Osteoblast (primary cell): Measurements from ENCODE around the gene MTCH1. TPM values are rescaled to one million over a fixed set of nuclear protein-coding genes. Genes with fewer than 3 reads are reported as not detected.
A peak's percentile ranks its signal among the peaks of the same experiment; 100 is the strongest.

Experiments
- DNase-seq: peaks from one replicate; pipeline ENCODE4 v3.0.0; 2011; ENCODE audit warnings: low spot score, mixed read lengths; ENCODE audit not compliant: insufficient read length; ENCODE audit errors: missing footprints
- H2AFZ ChIP-seq: 2 replicates; pipeline ENCODE4 v1.6.0; 2011; ENCODE audit warnings: mild to moderate bottlenecking, low read length
- H3K27ac ChIP-seq: 2 replicates; pipeline ENCODE4 v1.5.1; 2011; ENCODE audit warnings: mild to moderate bottlenecking, low read depth, low read length, moderate library complexity
- H3K27me3 ChIP-seq: 2 replicates; pipeline ENCODE4 v1.6.0; 2012; ENCODE audit warnings: mild to moderate bottlenecking, control low read depth, inconsistent platforms, low read length, moderate library complexity; ENCODE audit not compliant: insufficient read depth
- H3K36me3 ChIP-seq: 2 replicates; pipeline ENCODE4 v1.5.1; 2011; ENCODE audit warnings: mild to moderate bottlenecking, low read length, control low read depth, moderate library complexity; ENCODE audit not compliant: insufficient read depth
- H3K4me1 ChIP-seq: 2 replicates; pipeline ENCODE4 v1.5.1; 2011; ENCODE audit warnings: mild to moderate bottlenecking, low read length, control low read depth, moderate library complexity; ENCODE audit not compliant: insufficient read depth
- H3K4me2 ChIP-seq: 2 replicates; pipeline ENCODE4 v1.6.0; 2011; ENCODE audit warnings: mild to moderate bottlenecking, low read length; ENCODE audit not compliant: insufficient read depth
- H3K4me3 ChIP-seq: fragments of 200-600 bp; sonication (generic); 3 replicates; pipeline ENCODE4 v1.5.1; 2012; ENCODE audit warnings: mild to moderate bottlenecking, low read length, inconsistent platforms; ENCODE audit not compliant: insufficient read depth
- H3K79me2 ChIP-seq: 2 replicates; pipeline ENCODE4 v1.6.0; 2012; ENCODE audit warnings: mild to moderate bottlenecking, low read length, control low read depth, inconsistent platforms; ENCODE audit not compliant: insufficient read depth
- H3K9me3 ChIP-seq: 2 replicates; pipeline ENCODE4 v1.5.1; 2011; ENCODE audit warnings: low read depth, low read length, control low read depth
- H4K20me1 ChIP-seq: 2 replicates; pipeline ENCODE4 v1.6.0; 2012; ENCODE audit warnings: mild to moderate bottlenecking, low read length, control low read depth; ENCODE audit not compliant: insufficient read depth
- total RNA-seq: library from RNA; depleted of rRNA; stranded (reverse); fragments of >200 nt; gene quantifications from 2 replicates; pipeline ENCODE4 v1.2.3, GENCODE V29; 2012
- TF ChIP-seq, protein P1 (sequence below): IDR thresholded peaks from 2 replicates; pipeline ENCODE4 v1.5.1; 2011; ENCODE audit warnings: mild to moderate bottlenecking, low read depth, low read length, moderate library complexity; ENCODE audit errors: extremely low read depth

Gene MTCH1
- total RNA-seq, 1 donor, result 185 TPM

DNA sequence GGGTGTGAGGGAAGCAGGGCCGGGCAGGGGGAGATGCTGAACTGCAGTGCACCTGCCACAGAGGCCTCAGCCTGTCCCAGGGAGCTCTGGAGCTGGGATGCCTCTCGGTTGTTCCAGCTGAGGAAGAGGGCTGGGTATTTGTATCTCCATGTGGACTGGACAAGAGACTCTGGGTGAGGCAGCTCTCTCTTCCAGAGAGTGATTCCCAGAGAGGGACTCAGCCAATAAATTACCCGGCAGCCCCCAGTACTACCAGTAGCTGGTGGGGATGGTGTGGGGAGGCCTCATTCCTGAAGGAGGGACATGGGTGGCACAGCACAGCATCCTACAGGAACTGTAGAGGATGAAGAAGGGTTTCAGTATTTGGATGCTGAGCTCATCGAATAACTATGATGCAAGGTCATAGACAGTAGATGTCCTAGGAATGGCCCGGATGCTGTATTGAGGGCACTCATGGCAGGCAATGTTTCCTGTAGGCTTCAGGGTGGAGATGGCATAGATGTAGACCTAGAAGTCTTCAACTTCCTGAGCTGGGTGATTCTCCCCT lies 20.9 kb upstream of the MTCH1 start:
- no peak overlapping the region for H2AFZ ChIP-seq
- peaks cover 11% of the 10 kb centered on the region for H3K4me1 ChIP-seq
- H3K4me2 ChIP-seq, result no peak overlapping the region
- no peaks in the 10 kb centered on the region for H3K27me3 ChIP-seq
- TF ChIP-seq, protein P1, sequence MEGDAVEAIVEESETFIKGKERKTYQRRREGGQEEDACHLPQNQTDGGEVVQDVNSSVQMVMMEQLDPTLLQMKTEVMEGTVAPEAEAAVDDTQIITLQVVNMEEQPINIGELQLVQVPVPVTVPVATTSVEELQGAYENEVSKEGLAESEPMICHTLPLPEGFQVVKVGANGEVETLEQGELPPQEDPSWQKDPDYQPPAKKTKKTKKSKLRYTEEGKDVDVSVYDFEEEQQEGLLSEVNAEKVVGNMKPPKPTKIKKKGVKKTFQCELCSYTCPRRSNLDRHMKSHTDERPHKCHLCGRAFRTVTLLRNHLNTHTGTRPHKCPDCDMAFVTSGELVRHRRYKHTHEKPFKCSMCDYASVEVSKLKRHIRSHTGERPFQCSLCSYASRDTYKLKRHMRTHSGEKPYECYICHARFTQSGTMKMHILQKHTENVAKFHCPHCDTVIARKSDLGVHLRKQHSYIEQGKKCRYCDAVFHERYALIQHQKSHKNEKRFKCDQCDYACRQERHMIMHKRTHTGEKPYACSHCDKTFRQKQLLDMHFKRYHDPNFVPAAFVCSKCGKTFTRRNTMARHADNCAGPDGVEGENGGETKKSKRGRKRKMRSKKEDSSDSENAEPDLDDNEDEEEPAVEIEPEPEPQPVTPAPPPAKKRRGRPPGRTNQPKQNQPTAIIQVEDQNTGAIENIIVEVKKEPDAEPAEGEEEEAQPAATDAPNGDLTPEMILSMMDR, result no peak
- peak; percentile 95 for DNase-seq
- H3K36me3 ChIP-seq, result no peaks in the 10 kb centered on the region
- no peaks in the 10 kb centered on the region for H3K9me3 ChIP-seq
- H3K79me2 ChIP-seq, result no peaks in the 10 kb centered on the region
- no peaks in the 10 kb centered on the region for H4K20me1 ChIP-seq
- H3K27ac ChIP-seq, result no peak overlapping the region
- H3K4me3 ChIP-seq, result no peak overlapping the region

DNA sequence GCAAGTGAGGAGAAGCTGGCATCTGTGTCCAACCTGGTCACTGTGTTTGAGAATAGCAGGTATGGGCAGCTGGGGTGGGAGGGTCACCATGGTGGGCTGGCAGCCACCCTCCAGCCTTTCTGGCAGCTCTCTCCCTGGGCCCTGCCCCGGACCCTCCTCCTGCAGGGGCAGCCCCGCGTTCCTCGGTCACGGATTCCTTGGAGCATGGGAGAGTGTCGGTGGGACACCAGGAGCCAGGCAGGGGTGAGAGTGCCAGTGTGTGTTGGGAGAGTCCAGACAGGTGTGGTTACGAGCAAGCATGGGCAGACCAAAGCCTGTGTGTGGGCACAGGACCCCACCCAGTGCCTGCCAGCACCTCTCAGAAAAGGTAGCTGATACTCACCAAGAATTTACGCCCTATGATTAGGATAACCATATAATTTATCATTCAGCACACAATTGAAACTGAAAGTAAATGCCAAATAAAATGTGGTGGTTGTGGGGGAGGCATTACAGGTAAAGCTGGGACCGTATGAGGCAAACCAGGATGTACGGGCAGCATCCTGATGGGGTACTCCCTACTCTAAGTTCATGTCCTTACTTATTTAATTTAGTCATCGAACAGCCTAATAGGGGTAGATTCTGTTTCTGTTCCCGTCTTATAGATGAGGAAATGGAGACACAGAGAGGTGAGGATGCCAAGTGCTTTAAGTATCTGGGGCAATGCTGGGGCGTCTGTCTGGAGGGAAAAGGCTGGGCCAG lies 20.0 kb upstream of the MTCH1 start:
- Histone ChIP-seq H3K4me1 (peaks cover 9% of the 10 kb centered on the region), H3K27ac (no peak overlapping the region), H3K36me3 (no peaks in the 10 kb centered on the region), H3K9me3 (no peaks in the 10 kb centered on the region), H3K27me3 (peaks cover 9% of the 10 kb centered on the region), H3K4me3 (no peak overlapping the region), H2AFZ (no peak overlapping the region), H3K79me2 (no peaks in the 10 kb centered on the region), H3K4me2 (no peak overlapping the region), H4K20me1 (no peaks in the 10 kb centered on the region)
- DNase-seq, result no peak
- TF ChIP-seq, protein P1, result no peak

DNA sequence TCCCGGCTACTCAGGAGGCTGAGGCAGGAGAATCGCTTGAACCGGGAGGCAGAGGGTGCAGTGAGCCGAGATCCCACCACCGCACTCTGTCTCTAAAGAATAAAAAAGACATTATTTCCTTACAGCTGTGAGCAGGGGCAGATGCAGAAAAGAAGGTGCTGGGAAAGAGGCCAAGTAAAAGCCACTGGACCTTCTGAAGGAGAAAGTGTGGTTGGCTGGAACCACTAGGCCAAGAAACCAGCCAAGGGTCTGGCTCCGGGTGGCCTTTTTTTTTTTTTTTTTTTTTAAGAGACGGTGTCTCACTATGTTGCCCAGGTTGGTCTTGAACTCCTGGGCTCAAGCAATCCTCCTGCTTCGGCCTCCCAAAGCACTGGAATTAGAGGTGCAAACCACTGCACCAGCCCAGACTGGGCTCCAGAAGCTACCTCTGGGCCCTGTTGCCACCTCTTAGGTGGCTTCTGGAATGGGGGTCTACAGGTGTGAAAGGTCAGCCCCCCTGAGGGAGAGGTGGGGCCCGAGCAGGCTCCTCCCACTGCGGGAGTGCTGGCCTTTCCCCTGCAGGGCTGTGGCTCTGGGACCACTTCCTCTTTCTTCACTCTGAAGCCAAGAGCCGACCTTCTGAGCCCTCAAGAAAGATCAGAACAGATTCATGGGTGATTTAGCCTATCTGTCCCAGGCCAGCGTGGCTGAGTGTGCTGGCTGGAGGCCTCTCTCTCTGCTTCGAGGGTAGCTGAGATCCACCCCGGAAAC lies 19.2 kb upstream of the MTCH1 start, which contains the start of gene FGD2:
Gene FGD2, plus strand, starts transcription at position 595 of the 750 bp plus-strand sequence. CDS start 163 bp downstream, outside the sequence.
- Histone ChIP-seq H3K36me3 (no peaks in the 10 kb centered on the region), H3K9me3 (no peaks in the 10 kb centered on the region), H4K20me1 (no peaks in the 10 kb centered on the region), H3K4me1 (peaks cover 9% of the 10 kb centered on the region), H3K4me2 (no peak within 1 kb of the TSS), H3K27me3 (peaks cover 10% of the 10 kb centered on the region), H2AFZ (peak within 1 kb of the TSS; percentile 68), H3K79me2 (no peaks in the 10 kb centered on the region), H3K27ac (no peak within 1 kb of the TSS), H3K4me3 (no peak within 1 kb of the TSS)
- TF ChIP-seq, protein P1, result no peak
- no peak for DNase-seq
